HG03066 (cell line): ENCODE measurements around the gene UROS.

Source experiments
- ATAC-seq: cut with Tn5 transposase; IDR thresholded peaks from one replicate; pipeline ENCODE4 v1.9.1; 2021; ENCODE audit warnings: low read depth; ENCODE audit not compliant: unreplicated experiment

UROS gene

GRCh38 chr10:125769175-125769574, 53.9 kb downstream of the UROS start:
- no peak for ATAC-seq

- ATAC-seq = no peak
These were observed 54.7 kb downstream of the UROS start for GRCh38 chr10:125768219-125768855.

GRCh38 chr10:125766511-125766910, 56.5 kb downstream of the UROS start:
- ATAC-seq = no peak

- no peak for ATAC-seq
These were observed 57.2 kb downstream of the UROS start for GRCh38 chr10:125765835-125766234.

GRCh38 chr10:125762692-125763648, 60.1 kb downstream of the UROS start:
- no peak for ATAC-seq

GRCh38 chr10:125761961-125762360, 61.1 kb downstream of the UROS start:
- ATAC-seq = no peak

- ATAC-seq = no peak
These were observed 65.3 kb downstream of the UROS start for GRCh38 chr10:125757742-125758141.

GRCh38 chr10:125756853-125757487, 66.1 kb downstream of the UROS start:
- ATAC-seq = no peak

- no peak for ATAC-seq
These were observed 66.9 kb downstream of the UROS start for GRCh38 chr10:125756196-125756595.

GRCh38 chr10:125747417-125747816, 75.6 kb downstream of the UROS start:
- ATAC-seq = no peak

- no peak for ATAC-seq
These were observed 78.1 kb downstream of the UROS start for GRCh38 chr10:125744909-125745308.

- no peak for ATAC-seq
These were observed 80.6 kb downstream of the UROS start for GRCh38 chr10:125742465-125742864.

GRCh38 chr10:125739994-125740679, 82.9 kb downstream of the UROS start:
- ATAC-seq = no peak
